Measurements from ENCODE around the gene CBFA2T3.
"Not testable (repeated sequence)": the region's sequence is repeated elsewhere in the genome, so short reads cannot be mapped to it uniquely, and the experiment has no call there.

Gene CBFA2T3

DNA sequence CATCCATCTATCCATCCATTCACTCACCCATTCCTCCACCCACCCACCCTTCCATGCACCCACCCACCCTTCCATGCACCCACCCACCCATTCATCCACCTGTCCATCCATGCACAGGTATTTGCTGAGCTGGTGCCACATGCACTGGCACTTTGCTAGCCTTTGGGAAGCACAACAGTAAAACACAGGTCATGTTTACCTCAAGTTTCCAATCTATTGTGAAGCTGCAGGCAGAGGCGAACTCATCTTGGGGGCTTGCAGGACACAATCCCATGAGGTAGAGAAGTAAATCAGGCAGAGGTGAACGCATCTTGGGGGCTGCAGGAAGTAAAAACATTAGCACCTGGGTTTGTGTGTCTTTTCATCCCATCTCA lies 35.6 kb upstream of the CBFA2T3 start:
- no peak for DNase-seq

GRCh38 chr16:89011909-89012621 lies 35.1 kb upstream of the CBFA2T3 start:
- no peak for DNase-seq

- no peak for DNase-seq
Observed at GRCh38 chr16:89010210-89010925, 33.4 kb upstream of the CBFA2T3 start.

DNA sequence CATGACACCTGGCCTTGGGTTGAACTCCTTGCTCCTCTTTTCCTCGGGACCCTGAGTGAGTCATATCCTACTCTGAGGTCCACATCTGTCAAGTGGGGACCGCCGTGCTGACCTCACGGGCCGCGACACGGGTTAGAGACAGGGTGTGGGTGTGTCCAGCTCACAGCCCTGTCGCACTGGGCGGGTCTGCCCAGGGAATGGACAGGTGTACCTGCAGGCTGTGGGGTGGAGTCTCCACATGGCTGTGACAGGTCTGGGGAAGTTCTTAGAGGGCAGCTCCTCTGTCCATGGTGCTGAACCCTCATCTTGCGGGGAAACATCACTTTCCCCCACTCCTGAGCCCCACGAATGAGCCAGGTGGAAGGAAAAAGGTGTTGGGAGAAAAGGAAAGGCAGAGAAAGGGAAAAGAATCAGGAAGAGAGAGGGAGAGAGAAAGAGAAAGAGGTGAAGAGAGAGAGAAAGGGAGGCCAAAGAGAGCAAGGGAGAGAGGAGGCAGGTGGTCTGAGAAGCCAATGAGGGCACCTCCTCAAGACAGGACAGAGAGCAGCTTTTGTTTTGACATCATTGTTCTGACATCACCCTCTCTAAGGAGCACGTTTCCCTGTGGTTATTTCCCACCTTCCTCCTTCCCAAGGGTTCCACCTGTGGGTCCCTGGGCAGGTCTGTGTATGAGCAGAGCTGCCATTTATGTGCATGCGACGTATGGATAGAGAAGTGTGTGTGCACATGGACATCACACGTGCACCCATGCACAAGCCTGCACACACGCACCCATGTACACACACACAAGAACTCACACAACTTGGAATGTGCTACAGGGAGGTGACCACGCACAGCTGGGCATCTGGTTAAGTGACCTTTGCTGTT lies 32.6 kb upstream of the CBFA2T3 start:
- DNase-seq, result no peak

DNA sequence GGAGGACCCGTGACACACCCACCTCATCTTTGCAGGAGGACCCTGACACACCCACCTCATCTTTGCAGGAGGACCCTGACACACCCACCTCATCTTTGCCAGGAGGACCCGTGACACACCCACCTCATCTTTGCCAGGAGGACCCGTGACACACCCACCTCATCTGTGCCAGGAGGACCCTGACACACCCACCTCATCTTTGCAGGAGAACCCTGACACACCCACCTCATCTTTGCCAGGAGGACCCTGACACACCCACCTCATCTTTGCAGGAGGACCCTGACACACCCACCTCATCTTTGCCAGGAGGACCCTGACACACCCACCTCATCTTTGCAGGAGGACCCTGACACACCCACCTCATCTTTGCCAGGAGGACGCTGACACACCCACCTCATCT lies 31.8 kb upstream of the CBFA2T3 start:
- not testable (repeated sequence) for DNase-seq

DNA sequence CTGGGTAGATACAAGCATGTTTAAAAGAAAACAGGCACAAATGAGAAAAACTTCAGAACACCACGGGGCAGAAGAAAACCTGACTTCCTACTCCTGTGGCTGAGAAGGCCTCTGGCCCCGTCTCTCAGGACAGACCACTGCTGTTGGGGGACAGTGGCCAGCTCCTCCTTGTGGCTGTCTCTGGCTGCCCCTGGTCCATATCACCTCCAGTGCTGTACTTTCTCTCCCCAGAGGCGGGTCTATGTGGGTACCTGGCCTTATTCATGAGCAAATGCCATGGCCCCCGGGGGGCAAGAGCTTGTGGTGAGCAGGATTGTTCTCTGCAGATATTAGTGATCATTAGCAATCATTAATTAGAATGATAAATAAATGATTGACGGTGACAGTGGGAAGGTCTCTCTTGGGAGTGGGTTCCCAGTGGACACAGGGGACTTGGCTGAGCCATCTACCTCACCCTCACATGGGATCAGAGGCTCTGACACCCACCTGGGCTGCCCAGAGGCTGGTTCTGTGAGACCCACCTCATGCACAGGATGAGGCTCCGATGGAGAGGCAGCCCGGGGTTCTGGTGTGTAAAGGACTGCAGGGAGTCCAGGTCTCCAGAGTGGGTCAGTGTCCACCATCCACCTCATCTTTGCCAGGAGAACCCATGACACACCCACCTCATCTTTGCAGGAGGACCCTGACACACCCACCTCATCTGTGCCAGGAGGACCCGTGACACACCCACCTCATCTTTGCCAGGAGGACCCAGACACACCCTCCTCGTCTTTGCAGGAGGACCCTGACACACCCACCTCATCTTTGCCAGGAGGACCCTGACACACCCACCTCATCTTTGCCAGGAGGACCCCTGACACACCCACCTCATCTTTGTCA lies 30.6 kb upstream of the CBFA2T3 start:
- DNase-seq, result no peak

GRCh38 chr16:89006036-89006752 lies 29.2 kb upstream of the CBFA2T3 start:
- DNase-seq, result no peak

DNA sequence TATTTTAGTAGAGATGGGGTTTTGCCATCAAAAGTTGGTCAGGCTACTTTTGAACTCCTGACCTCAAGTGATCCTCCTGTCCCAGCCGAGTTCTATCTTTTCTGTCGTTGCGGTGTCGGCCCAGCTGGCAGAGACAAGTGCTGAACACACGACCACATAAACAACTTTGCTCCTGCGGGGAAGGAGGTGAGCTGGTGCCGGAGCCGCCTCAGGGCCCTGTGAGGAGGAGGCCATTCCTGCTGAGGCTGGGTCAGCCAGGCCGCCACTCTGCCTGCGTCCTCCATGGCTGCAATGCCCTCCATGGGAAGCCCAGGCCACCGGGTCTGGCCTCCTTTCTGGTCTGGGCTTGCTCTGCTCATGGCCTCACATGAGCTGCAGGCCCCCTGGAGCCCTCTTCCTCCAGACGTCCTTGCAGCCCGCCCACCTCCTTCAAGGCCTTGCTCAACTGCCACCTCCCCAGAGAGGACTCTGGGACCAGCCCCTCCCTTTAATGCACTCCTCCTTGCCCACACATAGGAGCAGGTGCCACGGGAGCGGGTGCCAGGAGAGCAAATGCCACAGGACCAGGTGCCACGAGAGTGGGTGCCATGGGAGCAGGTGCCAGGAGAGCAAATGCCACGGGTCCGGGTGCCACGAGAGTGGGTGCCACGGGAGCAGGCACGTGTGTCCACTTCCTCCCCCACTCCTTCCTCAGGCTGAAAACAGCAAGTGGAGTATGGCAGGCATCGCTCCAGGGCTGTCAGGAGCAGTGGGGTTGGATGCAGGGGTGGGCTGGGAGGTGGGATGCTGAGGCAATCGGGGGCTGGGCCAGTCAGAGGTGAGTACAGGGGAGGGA lies 28.4 kb upstream of the CBFA2T3 start:
- no peak for DNase-seq

DNA sequence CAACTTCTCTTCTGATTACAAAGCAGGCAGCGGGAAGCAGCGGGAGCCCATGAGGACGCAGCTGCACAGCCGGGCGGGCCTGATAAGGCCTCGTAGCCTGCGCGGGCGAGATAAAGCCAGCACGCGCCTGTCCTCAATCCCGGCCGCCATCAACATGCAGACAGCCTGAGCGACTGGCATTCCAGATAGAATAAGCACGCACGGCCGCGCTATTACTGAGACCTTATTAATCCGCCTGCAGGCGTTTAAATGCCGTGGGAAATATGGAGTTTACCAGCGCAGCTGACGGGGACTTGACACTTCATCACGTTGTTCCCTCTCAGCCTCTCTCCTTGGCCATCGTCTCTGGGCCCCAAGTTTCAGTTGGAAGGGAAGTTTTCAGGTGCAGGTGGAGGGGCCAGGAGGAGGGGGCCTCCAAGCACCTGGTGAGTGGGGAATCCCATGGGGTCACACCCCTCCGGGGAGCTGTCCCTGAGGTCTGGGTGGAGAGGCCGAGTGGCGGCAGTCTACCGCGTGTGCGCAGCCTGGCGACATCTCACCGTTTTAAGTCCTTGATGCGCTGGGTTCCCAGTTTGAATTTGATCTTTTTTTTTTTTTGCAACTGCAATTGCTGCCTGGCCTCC lies 27.3 kb upstream of the CBFA2T3 start:
- DNase-seq, result no peak

- DNase-seq, result no peak
Observed at GRCh38 chr16:89003831-89004208, 26.8 kb upstream of the CBFA2T3 start.

DNA sequence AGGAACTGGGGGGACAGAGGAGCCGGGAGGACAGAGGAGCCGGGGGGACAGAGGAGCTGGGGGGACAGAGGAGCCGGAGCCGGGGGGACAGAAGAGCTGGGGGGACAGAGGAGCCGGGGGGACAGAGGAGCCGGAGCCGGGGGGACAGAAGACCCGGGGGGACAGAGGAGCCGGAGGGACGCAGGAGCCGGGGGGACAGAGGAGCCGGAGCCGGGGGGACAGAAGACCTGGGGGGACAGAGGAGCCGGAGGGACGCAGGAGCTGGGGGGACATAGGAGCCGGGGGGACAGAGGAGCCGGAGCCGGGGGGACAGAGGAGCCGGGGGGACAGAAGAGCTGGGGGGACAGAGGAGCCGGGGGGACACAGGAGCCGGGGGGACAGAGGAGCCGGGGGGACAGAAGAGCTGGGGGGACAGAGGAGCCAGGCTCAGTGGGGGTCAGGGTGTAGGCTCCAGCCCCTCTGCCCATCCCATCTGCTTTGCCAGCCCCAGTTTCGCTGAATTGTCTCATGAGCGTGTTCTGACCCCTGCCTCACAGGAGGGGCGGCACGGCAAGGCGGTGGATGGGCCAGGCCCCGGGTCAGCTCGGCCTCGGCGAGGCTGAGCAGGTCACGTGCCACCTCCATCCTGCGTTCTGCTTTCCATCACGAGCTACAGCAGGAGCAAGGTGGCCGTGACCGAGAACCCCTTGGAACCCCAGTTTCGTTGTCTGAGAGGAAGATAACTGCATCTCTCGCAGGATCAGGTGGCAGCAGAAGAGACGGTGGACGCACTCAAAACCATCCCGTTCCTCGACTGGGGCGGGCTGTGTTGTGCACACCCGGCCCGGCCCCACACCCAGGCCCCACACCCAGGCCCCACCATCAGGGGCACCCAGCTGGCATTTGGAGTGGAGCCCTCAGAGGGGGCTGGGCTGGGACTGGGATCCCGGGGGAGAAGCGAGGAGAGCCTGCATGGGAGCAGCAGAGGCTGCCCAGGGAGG lies 26.1 kb upstream of the CBFA2T3 start:
- peak; percentile 13 for DNase-seq

- DNase-seq, result not testable (repeated sequence)
Observed at GRCh38 chr16:89002081-89002480, 25.1 kb upstream of the CBFA2T3 start.

DNA sequence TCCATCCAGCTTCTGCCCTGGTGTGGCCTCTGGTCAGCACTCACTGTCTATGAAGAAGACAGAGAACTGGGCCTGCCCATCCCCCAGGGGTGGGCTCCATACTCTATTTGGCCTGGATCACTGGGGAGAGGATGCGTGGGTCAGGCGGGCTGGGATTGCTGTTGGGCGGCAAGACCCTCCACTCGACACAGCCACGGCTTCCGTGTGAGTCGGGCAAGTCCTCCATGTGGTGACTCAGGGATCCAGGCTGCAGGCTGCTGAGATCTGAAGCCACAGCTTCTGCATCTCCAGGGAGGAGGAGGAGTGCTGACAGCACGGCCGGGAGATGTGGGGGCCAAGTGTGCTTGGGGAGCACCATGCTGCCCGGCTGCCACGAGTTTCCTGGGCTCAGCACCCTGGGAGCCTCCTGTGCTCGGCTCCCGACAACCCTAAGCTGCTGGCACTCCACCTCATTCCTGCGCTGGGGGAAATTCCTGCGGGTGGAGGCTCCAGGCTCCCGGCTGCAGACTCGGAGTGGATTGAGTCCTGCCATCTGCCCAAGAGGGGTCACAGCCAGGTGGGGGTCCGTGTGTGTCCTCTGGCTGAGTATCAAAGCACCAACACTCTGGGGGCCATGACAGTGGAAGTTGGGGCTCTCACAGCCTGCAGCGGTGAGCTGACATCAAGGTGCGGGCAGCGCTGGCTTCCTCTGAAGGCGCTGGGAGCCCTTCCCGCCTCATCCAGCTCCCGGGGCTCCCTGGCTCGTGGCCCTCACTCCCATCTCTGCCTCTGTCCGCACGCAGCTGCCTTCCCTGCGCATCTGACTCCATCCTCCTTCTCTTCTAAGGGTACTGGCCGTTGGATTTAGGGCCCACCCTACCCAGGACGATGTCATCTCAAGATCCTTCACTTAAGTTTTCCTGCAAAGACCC lies 24.4 kb upstream of the CBFA2T3 start:
- DNase-seq, result no peak

DNA sequence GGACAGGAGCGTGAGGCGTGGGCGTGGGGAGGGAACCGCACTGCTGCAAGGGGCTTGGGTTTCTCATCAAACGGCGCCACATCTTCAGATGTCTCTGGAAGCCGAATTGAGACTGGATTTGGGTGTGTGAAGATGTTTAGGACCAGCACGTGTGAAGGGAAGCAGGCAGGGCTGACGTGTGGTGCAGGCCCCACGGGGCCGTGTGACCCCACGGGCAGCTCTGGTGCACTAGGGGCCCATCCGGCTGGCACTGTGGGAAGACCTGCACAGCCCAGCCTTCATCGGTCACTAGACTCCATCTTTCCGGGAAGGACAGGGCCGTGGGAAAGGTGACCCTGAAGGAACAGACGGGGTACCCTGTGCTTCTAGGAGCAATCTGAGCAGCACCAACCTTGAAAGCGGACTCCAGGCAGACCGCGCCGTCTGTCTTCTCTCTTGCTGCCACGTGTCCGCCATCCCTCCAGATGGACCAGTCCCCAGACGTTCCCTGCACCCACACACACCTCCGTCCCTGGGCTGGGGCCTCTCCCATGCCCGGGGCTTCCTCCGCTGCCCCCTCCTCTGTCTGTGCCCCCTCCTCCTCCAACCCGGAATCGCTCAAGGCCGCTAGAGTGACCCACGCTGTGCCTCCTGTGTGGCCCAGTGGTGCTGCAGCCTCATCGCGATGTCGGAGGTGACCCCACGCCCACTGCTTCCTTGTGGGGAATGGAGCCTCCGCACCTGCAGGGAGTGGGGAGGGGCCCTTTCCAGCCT lies 23.4 kb upstream of the CBFA2T3 start:
- DNase-seq, result no peak

DNA sequence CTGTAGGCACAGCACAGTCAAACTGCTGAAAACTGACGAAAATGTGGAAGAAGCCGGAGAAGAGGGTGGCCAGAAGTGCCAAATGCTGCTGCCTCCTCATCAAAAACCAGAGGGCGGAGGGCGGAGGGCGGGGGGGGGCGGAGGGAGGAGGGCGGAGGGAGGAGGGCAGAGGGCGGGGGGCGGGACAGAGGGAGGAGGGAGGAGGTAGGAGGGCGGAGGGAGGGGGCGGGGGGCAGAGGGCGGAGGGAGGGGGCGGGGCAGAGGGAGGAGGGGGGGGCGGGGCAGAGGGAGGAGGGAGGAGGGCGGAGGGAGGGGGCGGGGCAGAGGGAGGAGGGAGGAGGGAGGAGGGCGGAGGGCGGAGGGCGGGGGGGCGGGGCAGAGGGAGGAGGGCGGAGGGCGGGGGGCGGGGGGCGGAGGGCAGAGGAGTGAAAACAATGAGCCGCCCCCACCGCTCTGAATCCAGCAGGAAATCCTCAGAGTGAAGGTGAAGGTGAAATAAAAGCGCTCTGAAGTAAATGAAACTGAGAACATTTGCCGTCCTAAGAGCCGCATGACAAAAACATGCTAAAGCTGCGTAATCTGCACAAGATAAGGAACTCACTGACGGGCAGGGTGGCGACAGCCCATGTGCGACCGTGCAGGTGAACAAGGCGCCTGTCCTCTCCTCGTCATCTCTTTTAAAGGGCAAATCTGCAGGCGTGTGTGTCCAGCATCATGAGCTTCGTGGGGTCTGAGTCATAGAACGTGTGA lies 22.6 kb upstream of the CBFA2T3 start:
- DNase-seq, result no peak

- no peak for DNase-seq
Observed at GRCh38 chr16:88995746-88996535, 18.9 kb upstream of the CBFA2T3 start.
